ENCODE data around the gene RNF38.
A peak's percentile ranks its signal among the peaks of the same experiment; 100 is the strongest.
"Not testable (repeated sequence)": the region's sequence is repeated elsewhere in the genome, so short reads cannot be mapped to it uniquely, and the experiment has no call there.

Gene RNF38

DNA sequence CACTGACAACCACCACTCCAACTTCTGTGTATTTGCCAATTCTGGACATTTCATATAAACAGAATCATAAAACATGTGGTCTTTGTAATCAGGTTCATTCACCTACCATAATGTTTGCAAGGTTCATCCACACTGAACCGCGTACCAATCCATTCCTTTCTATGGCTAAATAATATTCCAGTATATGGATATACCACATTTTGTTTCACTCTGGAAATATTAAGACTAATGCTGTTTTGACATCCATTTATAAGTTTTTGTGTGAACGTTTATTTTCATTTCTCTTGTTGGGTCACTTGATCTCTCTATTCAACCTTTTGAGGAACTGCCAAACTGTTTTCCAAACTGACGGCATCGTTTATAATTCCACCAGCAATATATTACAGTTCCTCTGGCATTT lies 26.3 kb upstream of the RNF38 start:
- TF ChIP-seq, protein P1, sequence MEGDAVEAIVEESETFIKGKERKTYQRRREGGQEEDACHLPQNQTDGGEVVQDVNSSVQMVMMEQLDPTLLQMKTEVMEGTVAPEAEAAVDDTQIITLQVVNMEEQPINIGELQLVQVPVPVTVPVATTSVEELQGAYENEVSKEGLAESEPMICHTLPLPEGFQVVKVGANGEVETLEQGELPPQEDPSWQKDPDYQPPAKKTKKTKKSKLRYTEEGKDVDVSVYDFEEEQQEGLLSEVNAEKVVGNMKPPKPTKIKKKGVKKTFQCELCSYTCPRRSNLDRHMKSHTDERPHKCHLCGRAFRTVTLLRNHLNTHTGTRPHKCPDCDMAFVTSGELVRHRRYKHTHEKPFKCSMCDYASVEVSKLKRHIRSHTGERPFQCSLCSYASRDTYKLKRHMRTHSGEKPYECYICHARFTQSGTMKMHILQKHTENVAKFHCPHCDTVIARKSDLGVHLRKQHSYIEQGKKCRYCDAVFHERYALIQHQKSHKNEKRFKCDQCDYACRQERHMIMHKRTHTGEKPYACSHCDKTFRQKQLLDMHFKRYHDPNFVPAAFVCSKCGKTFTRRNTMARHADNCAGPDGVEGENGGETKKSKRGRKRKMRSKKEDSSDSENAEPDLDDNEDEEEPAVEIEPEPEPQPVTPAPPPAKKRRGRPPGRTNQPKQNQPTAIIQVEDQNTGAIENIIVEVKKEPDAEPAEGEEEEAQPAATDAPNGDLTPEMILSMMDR (IDR thresholded peaks at IDR 0.05; ENCODE audit: insufficient read depth, missing control alignments), result no peak
- DNase-seq (ENCODE audit: insufficient read length, low spot score), result no peak
- no peak for FAIRE-seq

DNA sequence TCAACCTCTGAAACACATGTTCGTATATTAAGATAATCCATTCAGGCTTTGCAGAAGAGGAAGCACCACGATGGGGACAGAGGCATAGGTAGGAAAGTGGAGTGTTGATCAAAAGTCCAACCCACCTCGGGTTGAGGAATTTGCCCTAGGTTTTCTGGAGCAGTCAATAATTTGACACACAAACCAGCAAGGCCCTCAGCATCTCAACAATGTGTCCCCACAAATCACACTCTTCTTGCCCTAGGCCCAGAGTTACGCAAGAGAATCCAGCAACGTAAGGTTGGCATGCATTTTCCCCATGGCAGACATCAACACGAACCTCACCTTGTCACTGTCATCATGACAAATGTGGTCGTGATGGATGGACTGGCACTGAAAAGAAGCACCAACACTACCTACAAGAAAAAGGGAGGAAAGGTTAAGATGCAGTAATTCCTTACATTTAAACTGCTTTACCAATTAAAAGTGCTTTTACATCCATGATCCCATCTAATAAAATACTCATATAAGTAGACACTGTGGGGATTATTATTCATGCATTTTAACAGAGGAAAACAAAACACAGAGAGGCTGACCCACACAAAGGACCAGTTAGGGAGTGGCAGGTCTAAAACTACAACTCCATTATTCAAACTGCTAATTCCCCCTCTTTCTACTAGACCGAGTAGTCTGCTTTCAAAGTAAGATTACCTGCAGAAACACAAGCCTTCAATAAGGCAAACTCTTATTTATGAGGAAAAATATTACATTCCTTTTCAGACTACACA lies 24.4 kb upstream of the RNF38 start:
- FAIRE-seq (no peak), DNase-seq (ENCODE audit: insufficient read length, low spot score) (no peak)
- TF ChIP-seq, protein P1 (IDR thresholded peaks at IDR 0.05; ENCODE audit: insufficient read depth, missing control alignments), result no peak

DNA sequence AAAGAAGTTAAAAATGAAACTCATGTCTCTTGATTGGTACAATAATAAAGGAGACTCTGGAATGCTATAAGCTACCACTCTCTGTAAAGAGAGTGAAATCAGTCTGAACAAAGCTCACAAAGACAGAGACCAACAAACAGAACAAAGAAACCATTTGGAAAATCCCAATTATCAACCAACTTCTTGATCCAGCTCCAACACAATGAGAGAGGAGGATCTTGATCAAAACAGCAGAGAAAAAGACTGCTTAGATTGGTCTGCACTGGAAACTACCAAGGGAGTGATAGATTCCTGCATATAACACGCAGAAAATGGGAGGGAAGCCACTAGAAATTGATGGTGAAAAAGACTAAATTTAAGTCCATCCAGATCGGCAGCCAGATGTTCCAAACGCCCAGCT lies 23.1 kb upstream of the RNF38 start:
- DNase-seq (ENCODE audit: insufficient read length, low spot score), result no peak
- TF ChIP-seq, protein P1 (IDR thresholded peaks at IDR 0.05; ENCODE audit: insufficient read depth, missing control alignments), result no peak
- FAIRE-seq, result no peak

DNA sequence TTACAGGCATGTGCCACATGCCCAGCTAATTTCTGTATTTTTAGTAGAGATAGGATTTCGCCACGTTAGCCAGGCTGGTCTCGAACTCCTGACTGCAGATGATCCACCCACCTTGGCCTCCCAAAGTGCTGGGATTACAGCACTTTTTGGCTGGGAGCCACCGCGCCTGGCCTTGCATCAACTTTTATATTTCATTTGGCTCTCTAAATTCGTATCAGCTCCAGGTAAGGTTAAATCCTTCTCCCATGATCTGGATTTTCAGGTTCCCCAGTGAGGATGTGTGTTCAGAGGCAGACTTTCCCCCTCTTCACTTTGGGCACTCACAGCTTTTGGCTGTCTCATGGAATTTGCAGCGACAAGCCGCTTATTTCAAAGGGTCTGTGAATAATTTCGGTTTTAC lies 16.8 kb upstream of the RNF38 start:
- no peak for DNase-seq (ENCODE audit: insufficient read length, low spot score)
- TF ChIP-seq, protein P1 (IDR thresholded peaks at IDR 0.05; ENCODE audit: insufficient read depth, missing control alignments), result no peak
- FAIRE-seq, result no peak

DNA sequence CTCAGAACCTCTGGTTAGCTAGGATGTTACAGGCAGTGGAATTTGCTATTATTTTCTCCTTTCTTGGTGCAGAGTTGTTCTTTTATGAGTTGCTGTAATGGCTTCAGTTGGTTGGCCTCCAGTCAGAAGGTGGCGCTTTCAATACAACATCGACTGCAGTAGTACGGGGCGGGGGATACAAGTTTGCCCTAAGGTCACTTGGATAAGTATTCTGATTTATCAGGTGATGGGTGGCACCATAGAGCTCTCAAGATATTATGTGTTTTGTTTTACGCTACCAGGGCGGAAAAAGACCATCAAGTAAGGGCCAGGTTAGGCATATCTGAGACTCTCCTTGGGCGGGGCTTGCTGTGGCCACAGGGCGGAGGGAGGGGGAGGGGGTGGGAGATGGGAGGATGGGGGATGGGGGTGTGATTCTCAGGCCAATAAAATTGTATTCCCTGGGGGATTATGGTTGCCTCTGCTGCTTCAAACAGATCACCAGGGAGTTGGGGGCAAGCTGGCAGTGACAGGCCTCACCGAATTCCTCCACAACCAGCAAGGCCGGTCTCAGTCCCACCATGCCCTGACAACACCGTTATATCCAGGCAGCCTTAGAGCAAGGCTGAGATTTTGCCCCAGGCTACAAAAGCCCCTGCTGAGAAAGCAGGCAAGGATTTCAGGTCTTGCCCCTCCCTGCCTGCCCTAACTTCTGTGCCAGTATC lies 15.9 kb upstream of the RNF38 start:
- FAIRE-seq (no peak), DNase-seq (ENCODE audit: insufficient read length, low spot score) (no peak)

DNA sequence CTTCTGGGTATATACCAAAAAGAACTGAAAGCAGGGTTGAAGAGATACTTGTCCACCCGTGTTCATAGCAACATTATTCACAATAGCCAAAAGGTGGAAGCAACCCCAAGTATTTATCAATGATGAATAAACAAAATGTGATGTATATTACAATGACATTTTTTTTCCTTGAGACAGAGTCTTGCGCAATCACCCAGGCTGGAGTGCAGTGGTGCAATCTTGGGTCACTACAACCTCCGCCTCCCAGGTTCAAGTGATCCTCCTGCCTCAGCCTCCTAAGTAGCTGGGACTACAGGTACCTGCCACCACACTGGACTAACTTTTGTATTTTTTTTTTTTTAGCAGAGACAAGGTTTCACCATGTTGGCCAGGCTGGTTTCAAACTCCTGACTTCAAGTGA lies 11.3 kb upstream of the RNF38 start:
- FAIRE-seq; DNase-seq (ENCODE audit: insufficient read length, low spot score): not testable (repeated sequence)

More for the DNA sequence above, 15.9 kb upstream of the RNF38 start:
- TF ChIP-seq, protein P1 (IDR thresholded peaks at IDR 0.05; ENCODE audit: insufficient read depth, missing control alignments), result peak; percentile 4

DNA sequence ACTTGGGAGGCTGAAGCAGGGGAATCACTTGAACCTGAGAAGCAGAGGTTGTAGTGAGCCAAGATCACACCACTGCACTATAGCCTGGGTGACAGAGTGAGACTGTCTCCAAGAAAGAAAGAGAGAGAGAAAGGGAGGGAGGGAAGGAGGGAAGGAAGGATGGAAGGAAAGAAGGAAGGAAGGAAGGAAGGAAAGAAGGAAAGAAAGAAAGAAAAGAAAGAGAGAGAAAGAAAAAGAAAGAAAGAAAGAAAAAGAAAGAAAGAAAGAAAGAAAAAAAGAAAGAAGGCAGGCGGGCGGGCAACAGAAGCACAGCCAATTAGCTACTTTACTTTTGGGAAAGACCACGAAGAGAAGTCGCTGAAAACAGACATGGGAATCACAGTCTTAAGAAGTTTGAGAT lies 9.0 kb upstream of the RNF38 start:
- FAIRE-seq; DNase-seq (ENCODE audit: insufficient read length, low spot score): not testable (repeated sequence)

DNA sequence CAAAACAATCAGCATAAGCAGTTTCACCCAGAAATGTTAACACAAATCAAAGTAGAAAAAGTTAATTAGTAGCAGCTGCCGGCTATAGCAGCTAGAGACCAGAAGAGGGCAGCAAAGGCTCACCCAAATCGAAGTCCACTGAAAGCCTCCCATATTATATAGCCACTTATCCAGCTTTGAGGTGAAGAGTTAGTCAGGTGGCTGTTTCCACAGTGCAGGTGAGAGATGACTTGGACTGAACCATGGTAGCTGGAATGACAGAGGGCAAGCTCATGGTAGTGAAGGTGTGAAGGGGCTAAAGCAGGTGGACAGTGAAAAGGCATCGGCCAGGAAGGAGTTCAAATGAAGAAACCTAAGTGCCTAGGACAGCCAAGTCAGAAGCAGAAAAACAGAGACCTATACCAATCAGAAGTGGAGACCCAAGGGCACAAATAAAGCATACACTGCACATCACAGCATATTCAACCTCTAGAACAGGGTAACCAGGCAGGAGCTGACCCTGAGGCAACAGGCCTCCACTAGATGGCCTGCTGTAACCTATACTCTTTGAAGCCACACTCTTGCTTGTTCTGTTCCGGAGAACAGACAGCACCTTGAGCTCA lies 7.2 kb upstream of the RNF38 start:
- TF ChIP-seq, protein P1 (IDR thresholded peaks at IDR 0.05; ENCODE audit: insufficient read depth, missing control alignments), result peak; percentile 93
- no peak for FAIRE-seq
- no peak for DNase-seq (ENCODE audit: insufficient read length, low spot score)
